ENCODE measurements around the gene CYCS. TPM values are rescaled to one million over a fixed set of nuclear protein-coding genes. Genes with fewer than 3 reads are reported as not detected.
"Not testable (repeated sequence)": the region's sequence is repeated elsewhere in the genome, so short reads cannot be mapped to it uniquely, and the experiment has no call there.

CYCS gene
- total RNA-seq, 2 experiments from 2014 or later = 222 to 237 TPM

DNA sequence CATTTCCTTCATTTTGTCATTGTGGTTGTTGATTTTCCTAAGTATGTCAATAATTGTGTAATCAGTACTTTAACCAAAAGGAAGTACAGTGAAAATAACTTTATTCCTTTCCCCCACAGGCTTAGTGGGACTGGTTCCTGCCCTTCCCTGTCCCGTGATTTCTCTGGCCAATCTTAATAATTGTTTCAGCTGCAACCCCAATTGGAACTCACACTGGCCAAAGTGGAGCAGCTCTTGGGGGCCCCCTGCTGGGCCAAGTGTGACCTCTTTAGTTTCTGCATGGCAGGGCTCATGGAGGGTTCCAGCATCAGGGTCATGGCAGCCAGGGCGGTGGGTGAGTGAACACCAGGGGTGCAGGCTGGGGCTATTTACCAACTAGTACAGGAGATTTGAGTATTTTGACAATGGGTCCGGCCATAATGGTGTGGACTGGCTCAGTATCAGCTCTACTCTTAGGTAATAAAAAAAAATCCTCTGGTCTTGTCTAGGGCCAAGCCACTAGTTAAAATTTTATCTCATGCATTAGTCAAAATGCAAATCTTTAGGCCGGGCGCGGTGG, 31.7 kb downstream of the CYCS start:
- Mint-ChIP-seq H3K27me3 (peaks cover 2% of the 10 kb centered on the region), H3K9me3 (ENCODE audit: low read depth) (no peaks in the 10 kb centered on the region), H3K36me3 (ENCODE audit: low read depth) (no peaks in the 10 kb centered on the region), H3K27ac (no peak overlapping the region), H3K4me1 (peaks cover 12% of the 10 kb centered on the region), H3K4me3 (no peak overlapping the region)
- ChIA-PET CTCF (interaction anchor here (0.5 to 9.0 kb wide), 44 partner anchors 8 to 516 kb away, joined by 3 to 152 read pairs (median 4); partner anchors contain the start of gene CYCS), POLR2A (interaction anchor here (1.3 kb wide), 1 partner anchor 31 kb away, joined by 4 read pairs; no protein-coding TSS in a partner anchor)
- peak; percentile 91 for ATAC-seq
- peak; percentile 90 for DNase-seq
- intact Hi-C loops (cut with DNase I, micrococcal nuclease) = loop anchor here (1.0 to 10.0 kb wide), 6 partner anchors 21 to 1519 kb away; partner anchors contain the start of genes OSBPL3 (in 1 of the 2) and PALS2 (in 1 of the 2)

- Mint-ChIP-seq H3K9me3 (ENCODE audit: low read depth) (no peaks in the 10 kb centered on the region), H3K27me3 (peaks cover 2% of the 10 kb centered on the region), H3K4me1 (peaks cover 12% of the 10 kb centered on the region), H3K4me3 (no peak overlapping the region), H3K27ac (no peak overlapping the region), H3K36me3 (ENCODE audit: low read depth) (no peaks in the 10 kb centered on the region)
- CTCF ChIA-PET = interaction anchor here (0.6 to 9.0 kb wide), 15 partner anchors 15 to 593 kb away, joined by 3 to 152 read pairs (median 3); no protein-coding TSS in a partner anchor
- ATAC-seq (no peak), DNase-seq (no peak)
- intact Hi-C loops (cut with DNase I, micrococcal nuclease) = loop anchor here (2.0 to 10.0 kb wide), 5 partner anchors 19 to 1517 kb away; partner anchors contain the start of gene PALS2 (in 1 of the 2)
- POLR2A ChIA-PET = no interaction called here
Observed at GRCh38 chr7:25091779-25092178, 33.3 kb downstream of the CYCS start.

DNA sequence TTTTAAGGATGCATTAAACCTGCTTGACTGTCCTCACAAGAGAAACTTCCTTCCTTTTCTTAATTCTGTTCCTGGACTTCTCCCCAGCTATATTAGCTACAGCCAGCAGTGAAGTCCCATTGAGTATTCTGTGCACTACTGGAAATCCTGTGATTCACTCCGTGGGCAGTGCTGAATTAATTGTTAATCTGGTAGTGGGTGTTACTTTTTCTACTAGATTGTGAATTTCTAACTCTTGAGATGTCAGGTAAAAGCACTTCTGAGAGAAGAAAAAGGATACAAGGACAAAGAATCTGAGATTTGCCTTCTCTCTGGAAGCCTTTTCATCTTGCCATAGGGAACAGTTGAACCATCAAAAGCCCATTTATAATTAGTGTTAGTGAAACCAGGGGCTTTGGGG, 33.9 kb downstream of the CYCS start:
- CTCF ChIA-PET = interaction anchor here (0.6 to 9.0 kb wide), 13 partner anchors 9 to 426 kb away, joined by 3 to 152 read pairs (median 4); no protein-coding TSS in a partner anchor
- no peak for ATAC-seq
- H3K36me3 Mint-ChIP-seq (ENCODE audit: low read depth) = no peaks in the 10 kb centered on the region
- H3K4me1 Mint-ChIP-seq = peaks cover 12% of the 10 kb centered on the region
- H3K9me3 Mint-ChIP-seq (ENCODE audit: low read depth) = no peaks in the 10 kb centered on the region
- H3K27me3 Mint-ChIP-seq = peaks cover 2% of the 10 kb centered on the region
- intact Hi-C loops (cut with DNase I, micrococcal nuclease) = loop anchor here (10.0 kb wide), 4 partner anchors 426 to 1516 kb away; partner anchors contain the start of gene PALS2 (in 1 of the 2)
- no peak overlapping the region for H3K4me3 Mint-ChIP-seq
- no peak for DNase-seq
- no peak overlapping the region for H3K27ac Mint-ChIP-seq
- POLR2A ChIA-PET = no interaction called here

- intact Hi-C loops (cut with DNase I, micrococcal nuclease) = loop anchor here (10.0 kb wide), 4 partner anchors 426 to 1516 kb away; partner anchors contain the start of gene PALS2 (in 1 of the 2)
- DNase-seq (no peak), ATAC-seq (no peak)
- H3K4me3 Mint-ChIP-seq = no peak overlapping the region
- peaks cover 12% of the 10 kb centered on the region for H3K4me1 Mint-ChIP-seq
- H3K9me3 Mint-ChIP-seq (ENCODE audit: low read depth) = no peaks in the 10 kb centered on the region
- H3K27ac Mint-ChIP-seq = no peak overlapping the region
- CTCF ChIA-PET = interaction anchor here (0.6 to 9.0 kb wide), 10 partner anchors 8 to 800 kb away, joined by 3 to 152 read pairs (median 6); no protein-coding TSS in a partner anchor
- H3K27me3 Mint-ChIP-seq = peaks cover 2% of the 10 kb centered on the region
- no peaks in the 10 kb centered on the region for H3K36me3 Mint-ChIP-seq (ENCODE audit: low read depth)
- POLR2A ChIA-PET = no interaction called here
Observed at GRCh38 chr7:25090374-25090773, 34.7 kb downstream of the CYCS start.

GRCh38 chr7:25087855-25088254, 37.2 kb downstream of the CYCS start:
- Mint-ChIP-seq H3K27me3 (peaks cover 2% of the 10 kb centered on the region), H3K36me3 (ENCODE audit: low read depth) (no peaks in the 10 kb centered on the region), H3K4me1 (no peaks in the 10 kb centered on the region), H3K27ac (no peak overlapping the region), H3K4me3 (no peak overlapping the region), H3K9me3 (ENCODE audit: low read depth) (no peaks in the 10 kb centered on the region)
- ChIA-PET POLR2A (no interaction called here), CTCF (interaction anchor here (1.0 to 9.0 kb wide), 3 partner anchors 11 to 275 kb away, joined by 6 to 152 read pairs (median 13); no protein-coding TSS in a partner anchor)
- no peak for DNase-seq
- ATAC-seq = no peak
- intact Hi-C loops (cut with DNase I, micrococcal nuclease) = no loop called here

- peaks cover 2% of the 10 kb centered on the region for H3K27me3 Mint-ChIP-seq
- CTCF ChIA-PET = interaction anchor here (1.0 to 3.5 kb wide), 4 partner anchors 9 to 272 kb away, joined by 3 to 21 read pairs (median 7); no protein-coding TSS in a partner anchor
Observed at GRCh38 chr7:25084821-25085220, 40.2 kb downstream of the CYCS start.

DNA sequence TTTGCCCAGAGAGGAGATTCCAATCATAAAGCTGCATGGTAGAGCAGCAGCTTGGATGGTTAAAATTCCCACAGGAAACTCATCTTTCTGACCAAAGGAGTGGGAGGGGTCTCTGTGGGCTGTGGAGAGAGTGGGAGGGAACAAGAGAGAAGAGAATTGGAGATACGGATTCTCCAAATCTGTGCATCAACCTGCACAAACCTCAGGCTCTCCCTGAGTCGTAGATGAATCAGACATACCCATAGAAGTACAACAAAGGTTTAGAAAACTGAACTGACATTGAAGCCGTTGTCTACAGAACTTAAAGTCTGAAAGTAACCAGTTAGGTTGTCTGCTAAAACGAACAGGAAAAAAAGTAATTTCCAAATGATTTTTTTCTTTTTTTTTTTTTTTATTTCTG, 41.9 kb downstream of the CYCS start:
- ATAC-seq (no peak), DNase-seq (no peak)
- ChIA-PET POLR2A (no interaction called here), CTCF (interaction anchor here (3.5 kb wide), 1 partner anchor 11 kb away, joined by 21 read pairs; no protein-coding TSS in a partner anchor)
- no peak overlapping the region for H3K27ac Mint-ChIP-seq
- intact Hi-C loops (cut with DNase I, micrococcal nuclease) = no loop called here
- H3K27me3 Mint-ChIP-seq = peaks cover 2% of the 10 kb centered on the region
- no peaks in the 10 kb centered on the region for H3K4me1 Mint-ChIP-seq
- no peak overlapping the region for H3K4me3 Mint-ChIP-seq
- no peaks in the 10 kb centered on the region for H3K36me3 Mint-ChIP-seq (ENCODE audit: low read depth)
- H3K9me3 Mint-ChIP-seq (ENCODE audit: low read depth) = no peaks in the 10 kb centered on the region

More at GRCh38 chr7:25084821-25085220, 40.2 kb downstream of the CYCS start:
- H3K9me3 Mint-ChIP-seq (ENCODE audit: low read depth) = no peaks in the 10 kb centered on the region
- ATAC-seq (no peak), DNase-seq (no peak)
- intact Hi-C loops (cut with DNase I, micrococcal nuclease) = no loop called here
- H3K4me3 Mint-ChIP-seq = no peak overlapping the region
- POLR2A ChIA-PET = no interaction called here
- no peaks in the 10 kb centered on the region for H3K36me3 Mint-ChIP-seq (ENCODE audit: low read depth)
- H3K27ac Mint-ChIP-seq = no peak overlapping the region
- no peaks in the 10 kb centered on the region for H3K4me1 Mint-ChIP-seq

DNA sequence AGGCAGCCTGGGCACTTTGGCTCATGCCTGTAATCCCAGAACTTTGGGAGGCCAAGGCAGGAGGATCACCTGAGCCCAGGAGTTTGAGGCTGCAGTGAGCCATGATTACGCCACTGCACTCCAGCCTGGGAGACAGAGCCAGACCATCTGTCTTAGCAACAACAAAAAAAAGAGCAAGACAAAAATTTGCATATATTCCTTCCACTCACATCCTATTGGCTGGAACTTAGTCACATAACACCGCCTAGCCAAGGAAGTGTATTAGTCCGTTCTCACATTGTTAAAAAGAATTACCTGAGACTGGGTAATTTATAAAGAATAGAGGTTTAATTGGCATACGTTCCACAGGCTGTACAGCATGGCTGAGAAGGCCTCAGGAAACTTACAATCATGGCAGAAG, 43.0 kb downstream of the CYCS start:
- DNase-seq; H3K4me1 Mint-ChIP-seq; H3K36me3 Mint-ChIP-seq (ENCODE audit: low read depth); intact Hi-C loops (cut with DNase I, micrococcal nuclease); POLR2A ChIA-PET; H3K9me3 Mint-ChIP-seq (ENCODE audit: low read depth); H3K27ac Mint-ChIP-seq; ATAC-seq; H3K4me3 Mint-ChIP-seq: not testable (repeated sequence)
- peaks cover 10% of the 10 kb centered on the region for H3K27me3 Mint-ChIP-seq
- CTCF ChIA-PET = interaction anchor here (0.7 to 1.7 kb wide), 2 partner anchors 17 to 269 kb away, joined by 4 to 5 read pairs; no protein-coding TSS in a partner anchor

GRCh38 chr7:25077096-25077495, 48.0 kb downstream of the CYCS start:
- Mint-ChIP-seq H3K9me3 (ENCODE audit: low read depth) (peaks cover 4% of the 10 kb centered on the region), H3K27ac (no peak overlapping the region), H3K4me1 (peaks cover 20% of the 10 kb centered on the region), H3K36me3 (ENCODE audit: low read depth) (no peaks in the 10 kb centered on the region), H3K27me3 (peaks cover 9% of the 10 kb centered on the region), H3K4me3 (no peak overlapping the region)
- intact Hi-C loops (cut with DNase I, micrococcal nuclease) = no loop called here
- ATAC-seq (no peak), DNase-seq (no peak)
- ChIA-PET CTCF (interaction anchor here (0.6 to 6.7 kb wide), 5 partner anchors 8 to 257 kb away, joined by 3 to 57 read pairs (median 3); no protein-coding TSS in a partner anchor), POLR2A (interaction anchor here (0.9 kb wide), 1 partner anchor 160 kb away, joined by 3 read pairs; no protein-coding TSS in a partner anchor)

DNA sequence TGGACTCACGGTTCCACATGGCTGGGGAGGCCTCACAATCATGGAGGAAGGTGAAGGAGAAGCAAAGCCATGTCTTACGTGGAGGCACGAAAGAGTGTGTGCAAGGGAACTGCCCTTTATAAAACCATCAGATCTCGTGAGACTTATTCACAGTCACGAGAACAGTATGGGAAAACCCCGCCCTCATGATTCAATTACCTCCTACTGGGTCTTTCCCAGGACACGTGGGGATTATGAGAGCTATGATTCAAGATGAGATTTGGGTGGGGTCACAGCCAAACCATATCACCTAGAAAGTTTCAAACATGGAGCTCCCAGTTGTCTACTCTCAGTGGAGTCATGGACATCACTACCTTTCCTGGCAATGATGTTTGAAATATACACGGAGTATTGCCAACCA, 49.6 kb downstream of the CYCS start:
- no peaks in the 10 kb centered on the region for H3K36me3 Mint-ChIP-seq (ENCODE audit: low read depth)
- no peak overlapping the region for H3K4me3 Mint-ChIP-seq
- H3K27me3 Mint-ChIP-seq = peaks cover 9% of the 10 kb centered on the region
- DNase-seq (peak; percentile 73), ATAC-seq (peak; percentile 85)
- peak overlapping the region; percentile 24 for H3K27ac Mint-ChIP-seq
- ChIA-PET POLR2A (interaction anchor here (0.6 kb wide), 1 partner anchor 13 kb away, joined by 3 read pairs; no protein-coding TSS in a partner anchor), CTCF (interaction anchor here (0.6 to 6.7 kb wide), 8 partner anchors 12 to 292 kb away, joined by 3 to 57 read pairs (median 6); no protein-coding TSS in a partner anchor)
- H3K9me3 Mint-ChIP-seq (ENCODE audit: low read depth) = peaks cover 4% of the 10 kb centered on the region
- intact Hi-C loops (cut with DNase I, micrococcal nuclease) = no loop called here
- H3K4me1 Mint-ChIP-seq = peaks cover 20% of the 10 kb centered on the region

- DNase-seq (peak; percentile 10), ATAC-seq (peak; percentile 55)
- intact Hi-C loops (cut with DNase I, micrococcal nuclease) = loop anchor here (2.0 to 5.0 kb wide), 3 partner anchors 19 to 46 kb away; no protein-coding TSS in a partner anchor
- peaks cover 20% of the 10 kb centered on the region for H3K4me1 Mint-ChIP-seq
- POLR2A ChIA-PET = no interaction called here
- no peaks in the 10 kb centered on the region for H3K36me3 Mint-ChIP-seq (ENCODE audit: low read depth)
- H3K27me3 Mint-ChIP-seq = peaks cover 9% of the 10 kb centered on the region
- CTCF ChIA-PET = interaction anchor here (1.0 to 6.7 kb wide), 5 partner anchors 19 to 261 kb away, joined by 4 to 57 read pairs (median 14); no protein-coding TSS in a partner anchor
- peaks cover 4% of the 10 kb centered on the region for H3K9me3 Mint-ChIP-seq (ENCODE audit: low read depth)
- no peak overlapping the region for H3K4me3 Mint-ChIP-seq
- no peak overlapping the region for H3K27ac Mint-ChIP-seq
Observed at GRCh38 chr7:25073451-25073850, 51.6 kb downstream of the CYCS start.
